GM23338 (cell line): ENCODE measurements around the gene ZMYND12. TPM values are rescaled to one million over a fixed set of nuclear protein-coding genes. Genes with fewer than 3 reads are reported as not detected.

Experiments
- ATAC-seq: fragments of 200-7000 bp; cut with Tn5 transposase; 3 replicates; pipeline ENCODE4 v1.9.1; 2020
- DNase-seq: peaks from one replicate; pipeline ENCODE4 v3.0.0-alpha.2; 2015; ENCODE audit warnings: low spot score
- H2AFZ ChIP-seq: fragments of 200-600 bp; sonication (generic); 2 replicates; pipeline ENCODE4 v1.8.0; 2016; ENCODE audit warnings: antibody characterized with exemption, mild to moderate bottlenecking, moderate library complexity
- H3F3A ChIP-seq: fragments of 200-600 bp; sonication (generic); replicated peaks from 2 replicates; pipeline ENCODE4 v1.8.0; 2017; ENCODE audit warnings: antibody characterized with exemption, mixed run types, low read depth
- H3K27ac ChIP-seq: fragments of 200-600 bp; sonication (generic); 2 replicates; pipeline ENCODE4 v1.6.1; 2016; ENCODE audit warnings: low read depth
- H3K27me3 ChIP-seq: fragments of 200-600 bp; sonication (generic); 2 replicates; pipeline ENCODE4 v1.8.0; 2016; ENCODE audit warnings: mild to moderate bottlenecking, mixed run types, moderate library complexity; ENCODE audit not compliant: insufficient read depth
- H3K36me3 ChIP-seq: fragments of 200-600 bp; sonication (generic); 2 replicates; pipeline ENCODE4 v1.8.0; 2016; ENCODE audit warnings: mild to moderate bottlenecking; ENCODE audit not compliant: insufficient read depth
- H3K4me1 ChIP-seq: fragments of 200-600 bp; sonication (generic); 2 replicates; pipeline ENCODE4 v1.8.0; 2016; ENCODE audit warnings: mild to moderate bottlenecking, moderate library complexity; ENCODE audit not compliant: insufficient read depth
- H3K4me2 ChIP-seq: fragments of 200-600 bp; sonication (generic); 2 replicates; pipeline ENCODE4 v1.7.1; 2017; ENCODE audit warnings: mixed run types
- H3K4me3 ChIP-seq: fragments of 200-600 bp; sonication (generic); 2 replicates; pipeline ENCODE4 v1.6.1; 2016; ENCODE audit warnings: mixed run types
- H3K79me2 ChIP-seq: fragments of 200-600 bp; sonication (generic); replicated peaks from 2 replicates; pipeline ENCODE4 v1.8.0; 2017; ENCODE audit warnings: mild to moderate bottlenecking; ENCODE audit not compliant: insufficient read depth
- H3K9me2 ChIP-seq: fragments of 200-600 bp; sonication (generic); 2 replicates; pipeline ENCODE4 v1.8.0; 2017; ENCODE audit not compliant: insufficient read depth
- H4K20me1 ChIP-seq: fragments of 200-600 bp; sonication (generic); replicated peaks from 2 replicates; pipeline ENCODE4 v1.8.0; 2017; ENCODE audit warnings: mild to moderate bottlenecking; ENCODE audit not compliant: insufficient read depth
- H3K27ac Mint-ChIP-seq: 2 replicates; pipeline ENCODE4 v1.8.0; 2020; ENCODE audit warnings: inconsistent platforms, mild to moderate bottlenecking, moderate library complexity, mixed read lengths
- H3K27me3 Mint-ChIP-seq: 3 replicates; pipeline ENCODE4 v1.8.0; 2022; ENCODE audit warnings: low read depth, mild to moderate bottlenecking, moderate library complexity, mixed read lengths, inconsistent platforms; ENCODE audit not compliant: insufficient read depth, poor library complexity
- H3K36me3 Mint-ChIP-seq: 3 replicates; pipeline ENCODE4 v1.8.0; 2021; ENCODE audit warnings: low read depth, mild to moderate bottlenecking, inconsistent platforms, moderate library complexity, mixed read lengths
- H3K4me1 Mint-ChIP-seq: 3 replicates; pipeline ENCODE4 v1.8.0; 2020; ENCODE audit warnings: mild to moderate bottlenecking, inconsistent platforms, mixed read lengths
- H3K4me3 Mint-ChIP-seq: 3 replicates; pipeline ENCODE4 v1.8.0; 2021; ENCODE audit warnings: moderate library complexity, mild to moderate bottlenecking, inconsistent platforms, mixed read lengths
- H3K9me3 Mint-ChIP-seq: 3 replicates; pipeline ENCODE4 v1.8.0; 2020; ENCODE audit warnings: moderate library complexity, mild to moderate bottlenecking, inconsistent platforms, mixed read lengths
- CREB1 ChIP-seq: fragments of 250-450 bp; sonication (Bioruptor Pico); IDR thresholded peaks from 2 replicates; pipeline ENCODE4 v1.5.0; 2020; ENCODE audit warnings: low read depth, mild to moderate bottlenecking, moderate library complexity
- EZH2 ChIP-seq: fragments of 200-600 bp; sonication (generic); IDR thresholded peaks from one replicate; pipeline ENCODE4 v1.8.0; 2017; ENCODE audit warnings: antibody characterized with exemption, mild to moderate bottlenecking, low read depth; ENCODE audit not compliant: unreplicated experiment
- EZH2phosphoT487 ChIP-seq: fragments of 200-600 bp; sonication (generic); IDR thresholded peaks from one replicate; pipeline ENCODE4 v1.8.1; 2018; ENCODE audit warnings: antibody characterized with exemption; ENCODE audit not compliant: unreplicated experiment
- JUNB ChIP-seq: IDR thresholded peaks from one replicate; pipeline ENCODE4 v1.6.1; 2016; ENCODE audit warnings: antibody characterized with exemption; ENCODE audit not compliant: unreplicated experiment
- NANOG ChIP-seq: IDR thresholded peaks from 2 replicates; pipeline ENCODE4 v1.6.1; 2016; ENCODE audit warnings: antibody characterized with exemption, borderline replicate concordance
- STAT1 ChIP-seq: IDR thresholded peaks from one replicate; pipeline ENCODE4 v1.6.1; 2016; ENCODE audit warnings: antibody characterized with exemption; ENCODE audit not compliant: unreplicated experiment
- ZNF114 ChIP-seq: fragments of 250-450 bp; sonication (Bioruptor Pico); IDR thresholded peaks from 2 replicates; pipeline ENCODE4 v1.5.0; 2020; ENCODE audit warnings: mild to moderate bottlenecking, moderate library complexity
- ZNF331 ChIP-seq: fragments of 250-450 bp; sonication (Bioruptor Pico); IDR thresholded peaks from 2 replicates; pipeline ENCODE4 v1.5.0; 2020; ENCODE audit warnings: low read depth, mild to moderate bottlenecking, moderate library complexity
- polyA plus RNA-seq: library from polyadenylated mRNA; unstranded; fragments of >200 nt; fragmentation: Nextera tagmentation; extraction: Ambion mirVana; gene quantifications from 2 replicates; pipeline ENCODE4 v1.2.1, GENCODE V29; 2016
- total RNA-seq: library from RNA; depleted of rRNA; stranded (reverse); fragments of >200 nt; shearing (Covaris generic); gene quantifications from 2 replicates; pipeline ENCODE4 v1.2.3, GENCODE V29; 2014
- TF ChIP-seq, protein P1 (sequence below), 2 experiments: fragments of 200-600 bp in 1 of 2; sonication (generic) in 1 of 2; conservative IDR thresholded peaks; 2 replicates each; pipeline versions ENCODE4 v1.5.1 to v1.6.1; 2016 to 2017; ENCODE audit warnings: antibody characterized with exemption in 2 of 2, low read depth in 2 of 2, mild to moderate bottlenecking in 2 of 2, moderate library complexity in 1 of 2
- TF ChIP-seq, protein P2 (sequence below): IDR thresholded peaks from 2 replicates; pipeline ENCODE4 v1.6.1; 2016; ENCODE audit warnings: antibody characterized with exemption
- TF ChIP-seq, protein P3 (sequence below): fragments of 250-450 bp; sonication (Bioruptor Pico); IDR thresholded peaks from 2 replicates; pipeline ENCODE4 v1.5.0; 2020; ENCODE audit warnings: mild to moderate bottlenecking, moderate library complexity

The ZMYND12 gene
- total and polyA plus RNA-seq, 2 experiments from 2014 or later, result 0.16 to 0.63 TPM

DNA sequence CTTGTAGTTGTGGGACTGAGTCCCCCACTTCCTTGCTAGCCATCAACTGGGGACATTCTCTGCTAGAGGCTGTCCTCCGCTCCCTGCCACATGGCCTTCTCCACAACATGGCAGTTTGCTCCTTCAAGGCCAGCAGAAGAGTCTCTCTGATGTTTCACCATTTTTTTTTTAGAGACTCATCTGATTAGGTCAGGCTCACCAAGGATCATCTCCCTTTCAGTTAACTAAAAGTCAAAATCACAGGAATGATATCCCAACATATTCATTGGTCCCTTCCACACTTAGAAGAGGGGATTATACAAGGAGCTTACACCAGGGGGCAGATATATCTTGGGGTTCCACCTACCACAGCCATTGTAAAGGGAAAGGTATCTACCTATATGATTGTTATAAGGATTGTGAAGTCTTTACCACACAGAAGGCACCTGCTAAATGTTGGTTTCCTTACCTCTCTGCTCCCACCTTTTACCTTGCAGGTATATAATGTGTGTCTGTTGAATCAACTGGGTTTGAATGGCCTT lies 51.9 kb downstream of the ZMYND12 start:
- Histone ChIP-seq H3K79me2 (no peaks in the 10 kb centered on the region), H3K9me2 (no peaks in the 10 kb centered on the region), H3K27ac (no peak overlapping the region), H3F3A (no peaks in the 10 kb centered on the region), H3K4me3 (no peak overlapping the region), H3K27me3 (no peaks in the 10 kb centered on the region), H3K4me1 (no peaks in the 10 kb centered on the region), H3K36me3 (no peaks in the 10 kb centered on the region), H4K20me1 (no peaks in the 10 kb centered on the region), H2AFZ (no peak overlapping the region), H3K4me2 (no peak overlapping the region)
- no peaks in the 10 kb centered on the region for H3K36me3 Mint-ChIP-seq
- no peak overlapping the region for H3K4me3 Mint-ChIP-seq
- peak; percentile 44 for DNase-seq
- ATAC-seq, result peak; percentile 51; the same call in 2 of the 3 replicates
- H3K27me3 Mint-ChIP-seq, result peaks cover 2% of the 10 kb centered on the region
- TF ChIP-seq, protein P1, sequence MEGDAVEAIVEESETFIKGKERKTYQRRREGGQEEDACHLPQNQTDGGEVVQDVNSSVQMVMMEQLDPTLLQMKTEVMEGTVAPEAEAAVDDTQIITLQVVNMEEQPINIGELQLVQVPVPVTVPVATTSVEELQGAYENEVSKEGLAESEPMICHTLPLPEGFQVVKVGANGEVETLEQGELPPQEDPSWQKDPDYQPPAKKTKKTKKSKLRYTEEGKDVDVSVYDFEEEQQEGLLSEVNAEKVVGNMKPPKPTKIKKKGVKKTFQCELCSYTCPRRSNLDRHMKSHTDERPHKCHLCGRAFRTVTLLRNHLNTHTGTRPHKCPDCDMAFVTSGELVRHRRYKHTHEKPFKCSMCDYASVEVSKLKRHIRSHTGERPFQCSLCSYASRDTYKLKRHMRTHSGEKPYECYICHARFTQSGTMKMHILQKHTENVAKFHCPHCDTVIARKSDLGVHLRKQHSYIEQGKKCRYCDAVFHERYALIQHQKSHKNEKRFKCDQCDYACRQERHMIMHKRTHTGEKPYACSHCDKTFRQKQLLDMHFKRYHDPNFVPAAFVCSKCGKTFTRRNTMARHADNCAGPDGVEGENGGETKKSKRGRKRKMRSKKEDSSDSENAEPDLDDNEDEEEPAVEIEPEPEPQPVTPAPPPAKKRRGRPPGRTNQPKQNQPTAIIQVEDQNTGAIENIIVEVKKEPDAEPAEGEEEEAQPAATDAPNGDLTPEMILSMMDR (conservative IDR thresholded peaks at IDR 0.05; ENCODE audit: low read depth in 2 of 2), result peak; percentile 47 to 48
- no peak for TF ChIP-seq CREB1
- no peak overlapping the region for H3K27ac Mint-ChIP-seq
- H3K4me1 Mint-ChIP-seq, result no peaks in the 10 kb centered on the region
- no peaks in the 10 kb centered on the region for H3K9me3 Mint-ChIP-seq

DNA sequence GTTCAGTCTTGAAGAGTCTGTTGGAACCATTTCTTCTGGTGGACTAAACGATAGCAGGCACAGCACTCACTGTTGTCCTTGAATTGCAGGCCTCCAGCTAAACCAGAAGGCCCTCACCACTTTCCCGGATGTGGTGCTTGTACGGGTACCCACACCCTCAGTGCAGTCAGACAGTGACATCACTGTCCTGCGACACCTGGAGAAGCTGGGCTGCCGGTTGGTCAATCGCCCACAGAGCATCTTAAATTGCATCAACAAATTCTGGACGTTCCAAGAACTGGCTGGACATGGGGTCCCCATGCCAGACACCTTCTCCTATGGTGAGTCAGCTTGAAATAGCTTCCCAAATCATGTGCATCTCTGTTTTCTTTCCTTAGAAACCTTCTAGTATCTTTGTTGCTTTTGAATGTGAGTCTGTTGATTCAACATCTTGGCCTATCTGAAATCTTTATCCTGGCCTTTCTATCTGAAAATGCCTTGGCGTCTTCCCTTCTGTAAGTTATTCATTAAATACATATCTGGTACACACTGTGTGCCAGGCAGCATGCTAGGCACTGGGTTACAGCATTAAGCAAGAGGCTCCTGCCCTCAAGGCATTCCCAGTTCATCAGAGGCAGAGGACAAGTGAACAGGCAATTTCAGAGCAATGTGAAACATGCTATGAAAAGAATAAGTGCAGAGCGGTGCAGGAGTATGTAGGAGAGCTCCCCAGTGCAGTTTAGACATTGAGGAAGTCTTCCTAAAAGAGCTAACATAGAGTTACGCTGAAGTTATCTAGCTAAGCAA lies 56.3 kb downstream of the ZMYND12 start:
- Histone ChIP-seq H3K4me3 (no peak overlapping the region), H3K9me2 (no peaks in the 10 kb centered on the region), H3K27me3 (no peaks in the 10 kb centered on the region), H3K27ac (no peak overlapping the region), H4K20me1 (no peaks in the 10 kb centered on the region), H3K79me2 (no peaks in the 10 kb centered on the region), H3K4me2 (no peak overlapping the region), H3K4me1 (no peaks in the 10 kb centered on the region), H2AFZ (no peak overlapping the region), H3F3A (no peaks in the 10 kb centered on the region), H3K36me3 (no peaks in the 10 kb centered on the region)
- TF ChIP-seq STAT1 (no peak), ZNF331 (CRISPR knock-in tag) (no peak), EZH2phosphoT487 (no peak), EZH2 (no peak), ZNF114 (no peak), JUNB (no peak), CREB1 (no peak), NANOG (no peak)
- TF ChIP-seq, protein P2, sequence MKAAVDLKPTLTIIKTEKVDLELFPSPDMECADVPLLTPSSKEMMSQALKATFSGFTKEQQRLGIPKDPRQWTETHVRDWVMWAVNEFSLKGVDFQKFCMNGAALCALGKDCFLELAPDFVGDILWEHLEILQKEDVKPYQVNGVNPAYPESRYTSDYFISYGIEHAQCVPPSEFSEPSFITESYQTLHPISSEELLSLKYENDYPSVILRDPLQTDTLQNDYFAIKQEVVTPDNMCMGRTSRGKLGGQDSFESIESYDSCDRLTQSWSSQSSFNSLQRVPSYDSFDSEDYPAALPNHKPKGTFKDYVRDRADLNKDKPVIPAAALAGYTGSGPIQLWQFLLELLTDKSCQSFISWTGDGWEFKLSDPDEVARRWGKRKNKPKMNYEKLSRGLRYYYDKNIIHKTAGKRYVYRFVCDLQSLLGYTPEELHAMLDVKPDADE, result no peak
- TF ChIP-seq, protein P3, sequence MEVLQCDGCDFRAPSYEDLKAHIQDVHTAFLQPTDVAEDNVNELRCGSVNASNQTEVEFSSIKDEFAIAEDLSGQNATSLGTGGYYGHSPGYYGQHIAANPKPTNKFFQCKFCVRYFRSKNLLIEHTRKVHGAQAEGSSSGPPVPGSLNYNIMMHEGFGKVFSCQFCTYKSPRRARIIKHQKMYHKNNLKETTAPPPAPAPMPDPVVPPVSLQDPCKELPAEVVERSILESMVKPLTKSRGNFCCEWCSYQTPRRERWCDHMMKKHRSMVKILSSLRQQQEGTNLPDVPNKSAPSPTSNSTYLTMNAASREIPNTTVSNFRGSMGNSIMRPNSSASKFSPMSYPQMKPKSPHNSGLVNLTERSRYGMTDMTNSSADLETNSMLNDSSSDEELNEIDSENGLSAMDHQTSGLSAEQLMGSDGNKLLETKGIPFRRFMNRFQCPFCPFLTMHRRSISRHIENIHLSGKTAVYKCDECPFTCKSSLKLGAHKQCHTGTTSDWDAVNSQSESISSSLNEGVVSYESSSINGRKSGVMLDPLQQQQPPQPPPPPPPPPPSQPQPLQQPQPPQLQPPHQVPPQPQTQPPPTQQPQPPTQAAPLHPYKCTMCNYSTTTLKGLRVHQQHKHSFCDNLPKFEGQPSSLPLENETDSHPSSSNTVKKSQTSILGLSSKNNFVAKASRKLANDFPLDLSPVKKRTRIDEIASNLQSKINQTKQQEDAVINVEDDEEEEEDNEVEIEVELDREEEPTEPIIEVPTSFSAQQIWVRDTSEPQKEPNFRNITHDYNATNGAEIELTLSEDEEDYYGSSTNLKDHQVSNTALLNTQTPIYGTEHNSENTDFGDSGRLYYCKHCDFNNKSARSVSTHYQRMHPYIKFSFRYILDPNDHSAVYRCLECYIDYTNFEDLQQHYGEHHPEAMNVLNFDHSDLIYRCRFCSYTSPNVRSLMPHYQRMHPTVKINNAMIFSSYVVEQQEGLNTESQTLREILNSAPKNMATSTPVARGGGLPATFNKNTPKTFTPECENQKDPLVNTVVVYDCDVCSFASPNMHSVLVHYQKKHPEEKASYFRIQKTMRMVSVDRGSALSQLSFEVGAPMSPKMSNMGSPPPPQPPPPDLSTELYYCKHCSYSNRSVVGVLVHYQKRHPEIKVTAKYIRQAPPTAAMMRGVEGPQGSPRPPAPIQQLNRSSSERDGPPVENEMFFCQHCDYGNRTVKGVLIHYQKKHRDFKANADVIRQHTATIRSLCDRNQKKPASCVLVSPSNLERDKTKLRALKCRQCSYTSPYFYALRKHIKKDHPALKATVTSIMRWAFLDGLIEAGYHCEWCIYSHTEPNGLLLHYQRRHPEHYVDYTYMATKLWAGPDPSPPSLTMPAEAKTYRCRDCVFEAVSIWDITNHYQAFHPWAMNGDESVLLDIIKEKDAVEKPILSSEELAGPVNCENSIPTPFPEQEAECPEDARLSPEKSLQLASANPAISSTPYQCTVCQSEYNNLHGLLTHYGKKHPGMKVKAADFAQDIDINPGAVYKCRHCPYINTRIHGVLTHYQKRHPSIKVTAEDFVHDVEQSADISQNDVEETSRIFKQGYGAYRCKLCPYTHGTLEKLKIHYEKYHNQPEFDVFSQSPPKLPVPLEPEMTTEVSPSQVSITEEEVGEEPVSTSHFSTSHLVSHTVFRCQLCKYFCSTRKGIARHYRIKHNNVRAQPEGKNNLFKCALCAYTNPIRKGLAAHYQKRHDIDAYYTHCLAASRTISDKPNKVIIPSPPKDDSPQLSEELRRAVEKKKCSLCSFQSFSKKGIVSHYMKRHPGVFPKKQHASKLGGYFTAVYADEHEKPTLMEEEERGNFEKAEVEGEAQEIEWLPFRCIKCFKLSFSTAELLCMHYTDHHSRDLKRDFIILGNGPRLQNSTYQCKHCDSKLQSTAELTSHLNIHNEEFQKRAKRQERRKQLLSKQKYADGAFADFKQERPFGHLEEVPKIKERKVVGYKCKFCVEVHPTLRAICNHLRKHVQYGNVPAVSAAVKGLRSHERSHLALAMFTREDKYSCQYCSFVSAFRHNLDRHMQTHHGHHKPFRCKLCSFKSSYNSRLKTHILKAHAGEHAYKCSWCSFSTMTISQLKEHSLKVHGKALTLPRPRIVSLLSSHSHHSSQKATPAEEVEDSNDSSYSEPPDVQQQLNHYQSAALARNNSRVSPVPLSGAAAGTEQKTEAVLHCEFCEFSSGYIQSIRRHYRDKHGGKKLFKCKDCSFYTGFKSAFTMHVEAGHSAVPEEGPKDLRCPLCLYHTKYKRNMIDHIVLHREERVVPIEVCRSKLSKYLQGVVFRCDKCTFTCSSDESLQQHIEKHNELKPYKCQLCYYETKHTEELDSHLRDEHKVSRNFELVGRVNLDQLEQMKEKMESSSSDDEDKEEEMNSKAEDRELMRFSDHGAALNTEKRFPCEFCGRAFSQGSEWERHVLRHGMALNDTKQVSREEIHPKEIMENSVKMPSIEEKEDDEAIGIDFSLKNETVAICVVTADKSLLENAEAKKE (CRISPR knock-in tag), result no peak
- no peaks in the 10 kb centered on the region for H3K36me3 Mint-ChIP-seq
- no peaks in the 10 kb centered on the region for H3K9me3 Mint-ChIP-seq
- H3K4me1 Mint-ChIP-seq, result no peaks in the 10 kb centered on the region
- DNase-seq (no peak), ATAC-seq (no peak)
- H3K4me3 Mint-ChIP-seq, result no peak overlapping the region
- H3K27me3 Mint-ChIP-seq, result no peaks in the 10 kb centered on the region
- no peak overlapping the region for H3K27ac Mint-ChIP-seq
